Right lobe of liver (tissue), 4 donors: ENCODE data around the gene NEDD4L.

Source experiments
- POLR2A ChIP-seq: fragments of 450-650 bp; IDR thresholded peaks from one replicate; pipeline ENCODE4 v1.6.1; 2017; ENCODE audit warnings: antibody characterized with exemption, mild to moderate bottlenecking
- TF ChIP-seq, protein P1 (sequence below), 4 donors: fragments of 200-600 bp in 3 of 4; fragments of 450-650 bp in 1 of 4; IDR thresholded peaks; one replicate each; pipeline versions ENCODE4 v1.5.1 to v1.8.0; 2016 to 2022; ENCODE audit warnings: antibody characterized with exemption in 4 of 4, mild to moderate bottlenecking in 2 of 4
- donor health status: DM: no; HTN: no; CAD: no.
- donor health status: DM: no; HTN: no; CAD: no.
- donor health status: DM: no; HTN: yes; CAD: no.

DNA sequence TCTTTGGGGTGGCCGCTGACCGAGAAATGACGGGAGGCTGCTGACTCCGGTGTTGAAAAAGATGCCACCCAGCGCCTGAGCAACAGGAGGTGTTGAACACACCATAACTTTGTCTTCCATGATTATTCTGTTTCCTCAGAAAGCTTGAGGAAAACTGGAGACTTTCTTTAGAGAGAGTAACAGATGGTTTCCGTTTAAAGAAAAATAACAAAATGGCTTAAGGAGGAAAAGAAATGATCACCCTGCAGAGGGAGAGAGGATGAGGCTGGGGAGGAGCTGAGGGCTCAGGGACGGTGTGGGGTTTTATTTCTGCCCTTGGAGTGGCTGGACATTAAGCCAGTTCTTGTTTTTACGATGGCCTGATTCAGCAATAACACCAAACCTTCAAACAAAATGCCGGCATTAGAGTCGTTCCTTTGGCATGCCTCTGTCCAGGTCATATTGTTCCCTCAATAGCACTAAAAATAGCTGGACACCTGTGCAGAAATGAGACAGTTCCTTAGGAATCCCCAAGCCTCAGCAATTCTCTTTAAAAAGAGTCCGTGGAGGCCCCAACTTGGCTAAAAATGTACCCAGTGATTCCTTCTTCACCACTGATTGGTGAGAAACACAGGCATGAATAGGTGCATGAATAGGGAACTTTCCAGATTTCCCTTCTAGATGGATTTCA lies 402.5 kb downstream of the NEDD4L start:
- TF ChIP-seq, protein P1, sequence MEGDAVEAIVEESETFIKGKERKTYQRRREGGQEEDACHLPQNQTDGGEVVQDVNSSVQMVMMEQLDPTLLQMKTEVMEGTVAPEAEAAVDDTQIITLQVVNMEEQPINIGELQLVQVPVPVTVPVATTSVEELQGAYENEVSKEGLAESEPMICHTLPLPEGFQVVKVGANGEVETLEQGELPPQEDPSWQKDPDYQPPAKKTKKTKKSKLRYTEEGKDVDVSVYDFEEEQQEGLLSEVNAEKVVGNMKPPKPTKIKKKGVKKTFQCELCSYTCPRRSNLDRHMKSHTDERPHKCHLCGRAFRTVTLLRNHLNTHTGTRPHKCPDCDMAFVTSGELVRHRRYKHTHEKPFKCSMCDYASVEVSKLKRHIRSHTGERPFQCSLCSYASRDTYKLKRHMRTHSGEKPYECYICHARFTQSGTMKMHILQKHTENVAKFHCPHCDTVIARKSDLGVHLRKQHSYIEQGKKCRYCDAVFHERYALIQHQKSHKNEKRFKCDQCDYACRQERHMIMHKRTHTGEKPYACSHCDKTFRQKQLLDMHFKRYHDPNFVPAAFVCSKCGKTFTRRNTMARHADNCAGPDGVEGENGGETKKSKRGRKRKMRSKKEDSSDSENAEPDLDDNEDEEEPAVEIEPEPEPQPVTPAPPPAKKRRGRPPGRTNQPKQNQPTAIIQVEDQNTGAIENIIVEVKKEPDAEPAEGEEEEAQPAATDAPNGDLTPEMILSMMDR (IDR thresholded peaks at IDR 0.05): no peak
- TF ChIP-seq POLR2A: peak; percentile 71
